Activated T-cell treated with anti-CD3 and anti-CD28 coated beads, Interleukin-2, amount 50 U/mL, for 48 hours (primary cell): ENCODE data around the gene RABGAP1L.
"Not testable (repeated sequence)": the region's sequence is repeated elsewhere in the genome, so short reads cannot be mapped to it uniquely, and the experiment has no call there.

ENCODE experiments used
- DNase-seq, 2 experiments: peaks; one replicate each; pipeline ENCODE4 v3.0.0-alpha.2; 2020

Gene RABGAP1L

GRCh38 chr1:174204697-174205308 is 45.5 kb downstream of the RABGAP1L start:
- peak; percentile 29 to 32 for DNase-seq

DNA sequence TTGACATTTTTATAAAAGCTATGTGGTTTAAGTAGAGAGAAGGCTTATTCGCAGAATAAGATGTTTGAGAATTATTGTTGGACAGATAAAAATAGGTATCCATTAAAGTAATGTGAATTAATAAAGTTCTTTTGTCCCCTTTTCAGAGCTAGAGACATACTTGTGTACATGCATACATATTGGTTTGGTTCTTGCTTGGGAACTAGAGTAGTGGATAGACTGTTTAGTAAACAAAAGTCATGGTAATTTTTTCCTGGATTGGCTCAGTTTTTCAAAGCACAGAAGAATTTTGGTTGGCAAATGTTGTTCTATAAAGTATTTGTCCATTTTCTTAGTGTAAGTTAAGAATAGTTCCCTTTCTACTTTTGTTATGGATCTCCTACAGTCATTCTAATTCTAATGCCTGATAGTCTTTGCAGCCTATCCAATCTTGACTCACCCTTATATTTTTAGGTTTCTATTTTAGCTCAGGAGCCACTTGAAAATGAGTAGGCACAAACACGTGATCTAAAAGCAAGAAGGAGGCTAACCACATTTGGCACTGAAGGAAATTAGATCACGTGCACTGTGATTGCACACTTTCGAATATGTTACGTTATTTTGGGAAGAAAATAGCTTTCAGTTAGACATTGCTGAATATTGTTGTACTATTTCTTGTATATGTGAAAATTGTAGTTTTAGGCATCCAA is 47.0 kb downstream of the RABGAP1L start:
- no peak for DNase-seq

DNA sequence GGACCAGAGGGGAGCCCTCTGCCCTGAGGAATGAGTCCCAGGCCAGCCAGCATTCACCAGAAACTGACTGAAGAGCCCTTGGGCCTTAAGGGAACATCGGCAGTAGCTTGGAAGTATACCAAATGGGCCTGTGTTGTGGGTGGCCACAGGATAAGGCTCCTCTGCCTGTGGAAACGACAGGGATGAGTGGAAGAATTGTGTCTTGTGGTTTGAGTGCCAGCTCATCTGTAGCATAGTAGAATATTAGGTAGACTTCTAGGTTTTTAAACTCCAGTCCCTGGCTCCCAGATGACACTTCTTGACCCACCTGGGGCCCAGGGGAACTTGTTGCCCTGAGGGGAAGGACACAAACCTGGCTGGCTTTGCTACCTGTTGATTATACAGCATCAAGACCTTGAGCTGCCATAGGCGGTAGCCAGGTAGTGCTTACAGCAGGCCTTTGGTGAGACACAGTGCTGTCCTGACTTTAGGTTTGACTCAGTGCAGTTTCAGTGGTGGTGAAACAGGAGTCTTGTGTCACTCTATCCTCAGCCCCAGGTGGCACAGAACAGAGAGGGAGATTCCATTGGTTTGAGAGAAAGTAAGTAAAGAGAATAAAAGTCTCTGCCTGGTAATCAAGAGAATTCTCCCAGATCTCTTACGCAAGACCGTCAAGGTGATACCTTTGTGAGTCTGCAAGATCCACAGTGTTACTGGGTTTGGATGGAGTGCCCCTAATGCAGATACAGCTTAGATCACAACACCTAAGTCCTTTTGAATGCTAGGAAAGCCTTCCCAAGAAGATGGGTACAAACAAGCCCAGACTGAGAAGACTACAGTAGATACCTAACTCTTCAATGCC is 50.2 kb downstream of the RABGAP1L start:
- DNase-seq = peak; percentile 45 to 50

DNA sequence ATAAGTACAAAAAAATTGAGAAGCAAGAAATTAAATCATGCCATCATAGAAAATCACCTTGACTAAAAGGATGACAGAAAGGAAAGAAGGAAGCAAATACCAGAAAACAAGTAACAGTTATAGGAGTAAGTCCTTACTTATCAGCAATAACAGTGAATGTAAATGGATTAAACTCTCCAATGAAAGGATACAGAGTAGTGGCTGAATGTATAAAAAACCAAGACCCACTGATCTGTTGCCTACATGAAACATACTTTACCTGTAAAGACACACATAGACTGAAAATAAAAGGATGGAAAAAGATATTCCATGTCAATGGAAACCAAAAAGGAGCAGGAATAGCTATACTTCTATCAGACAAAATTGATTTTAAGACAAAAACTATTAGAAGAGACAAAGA is 52.2 kb downstream of the RABGAP1L start:
- DNase-seq = no peak

GRCh38 chr1:174215766-174216165 is 56.4 kb downstream of the RABGAP1L start:
- no peak for DNase-seq

DNA sequence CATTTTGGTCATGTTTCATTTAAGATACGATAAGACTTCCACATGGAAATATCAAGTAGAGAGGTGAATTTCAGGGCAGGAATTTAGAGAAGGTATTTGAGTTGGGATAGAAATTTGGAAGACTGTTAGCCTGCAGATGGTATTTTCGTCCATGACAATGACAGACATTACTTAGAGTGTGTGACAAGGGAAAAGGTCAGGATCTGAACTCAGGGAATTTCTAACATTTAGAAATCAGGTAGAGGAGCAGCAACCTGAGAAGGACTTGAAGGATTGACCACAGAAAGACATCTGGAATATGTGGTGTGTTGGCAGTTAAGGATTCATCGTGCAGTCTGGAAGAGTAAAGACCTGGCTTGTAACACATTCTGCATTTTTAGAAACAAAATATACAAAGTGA is 57.9 kb downstream of the RABGAP1L start:
- no peak for DNase-seq

- DNase-seq = no peak
Observed at GRCh38 chr1:174217787-174218574, 58.7 kb downstream of the RABGAP1L start.

DNA sequence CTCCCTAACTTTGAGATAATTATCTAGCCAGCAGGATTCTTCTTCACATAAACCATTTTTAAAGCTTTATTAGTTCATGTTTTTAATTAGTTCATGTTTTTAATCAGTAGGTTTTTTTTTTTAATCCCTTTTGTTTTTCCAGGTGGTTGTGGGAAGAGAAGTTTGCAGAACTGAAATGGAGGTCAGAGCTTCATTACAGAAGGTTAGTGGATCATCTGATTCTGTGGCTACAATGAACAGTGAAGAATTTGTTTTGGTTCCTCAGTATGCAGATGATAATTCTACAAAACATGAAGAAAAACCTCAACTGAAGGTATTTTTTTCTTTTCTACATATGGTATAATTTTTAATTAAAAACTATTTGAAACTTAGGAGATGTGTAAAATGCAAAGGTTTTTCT is 59.7 kb downstream of the RABGAP1L start:
- DNase-seq = no peak

DNA sequence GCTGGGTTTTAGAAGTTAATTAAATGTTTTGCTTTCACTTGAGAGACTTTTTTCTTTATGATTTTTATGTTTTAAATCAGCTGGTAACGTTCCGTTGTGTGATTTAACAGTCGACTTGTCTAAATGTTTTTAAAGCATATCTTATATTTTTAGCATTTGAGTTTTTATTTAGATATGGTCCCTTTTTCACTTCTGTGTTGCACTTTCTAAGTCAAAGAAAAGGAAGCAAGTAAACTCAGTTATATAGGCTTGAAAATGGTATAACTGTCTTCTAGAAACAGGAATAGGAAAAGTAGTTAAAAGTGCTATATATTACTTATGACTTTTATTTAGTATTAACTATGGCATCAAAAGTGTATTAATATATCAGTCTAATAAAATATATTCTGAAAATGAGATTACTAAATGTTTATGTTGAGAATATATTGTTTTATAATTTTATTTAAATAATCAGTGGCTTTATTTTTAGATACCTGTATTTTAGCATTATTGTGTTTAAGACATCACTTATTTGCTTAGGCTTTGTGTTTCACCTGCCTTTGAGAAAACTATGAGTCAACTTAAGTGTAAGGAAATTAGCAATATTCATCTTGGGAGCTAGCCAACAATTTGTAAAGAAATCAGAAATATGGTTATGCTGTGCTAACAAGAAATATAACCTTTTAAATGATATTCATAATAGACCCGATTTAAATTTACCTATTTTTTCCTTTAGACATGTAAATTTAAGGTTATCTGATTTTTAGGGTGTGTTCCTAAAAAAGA is 60.5 kb downstream of the RABGAP1L start:
- DNase-seq = no peak

GRCh38 chr1:174221681-174222080 is 62.4 kb downstream of the RABGAP1L start:
- DNase-seq = no peak

DNA sequence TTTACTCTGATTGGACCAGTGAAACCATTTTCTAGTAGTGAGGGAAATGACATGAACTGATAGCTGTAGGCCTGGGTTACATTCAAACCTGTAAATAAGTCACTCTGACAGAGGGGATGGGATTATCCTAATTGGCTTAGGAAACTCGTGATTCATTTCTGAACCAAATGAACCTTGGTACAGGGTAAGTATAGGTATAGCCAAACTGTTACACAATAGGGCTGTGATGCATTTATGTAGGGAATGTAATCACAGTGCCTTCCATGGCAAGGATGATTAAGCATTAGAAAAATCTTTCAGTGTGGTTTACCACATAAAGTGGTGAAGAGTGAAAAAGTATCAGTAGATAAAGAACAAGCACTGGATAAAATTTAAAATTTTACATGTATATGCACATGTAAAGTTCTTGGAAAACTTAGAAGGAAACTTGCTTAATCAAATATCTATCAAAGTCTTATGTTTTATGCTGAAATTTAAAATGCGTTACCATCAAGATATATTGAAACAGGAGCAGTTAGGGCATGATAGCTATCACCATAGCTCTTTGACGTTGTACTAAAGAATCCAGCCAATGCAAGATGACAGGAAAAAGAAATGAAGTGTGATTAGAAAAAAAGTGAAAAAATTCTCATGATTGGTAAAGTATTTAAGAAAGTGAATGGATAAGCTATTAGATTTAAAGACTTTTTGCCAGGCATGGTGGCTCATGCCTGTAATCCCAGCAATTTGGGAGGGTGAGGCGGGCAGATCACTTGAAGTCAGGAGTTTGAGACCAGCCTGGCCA is 63.0 kb downstream of the RABGAP1L start:
- no peak for DNase-seq

GRCh38 chr1:174224641-174225040 is 65.3 kb downstream of the RABGAP1L start:
- no peak for DNase-seq

GRCh38 chr1:174225499-174226204 is 66.3 kb downstream of the RABGAP1L start:
- no peak for DNase-seq

GRCh38 chr1:174230399-174230798 is 71.1 kb downstream of the RABGAP1L start:
- no peak for DNase-seq

GRCh38 chr1:174232761-174233160 is 73.4 kb downstream of the RABGAP1L start:
- DNase-seq = no peak

DNA sequence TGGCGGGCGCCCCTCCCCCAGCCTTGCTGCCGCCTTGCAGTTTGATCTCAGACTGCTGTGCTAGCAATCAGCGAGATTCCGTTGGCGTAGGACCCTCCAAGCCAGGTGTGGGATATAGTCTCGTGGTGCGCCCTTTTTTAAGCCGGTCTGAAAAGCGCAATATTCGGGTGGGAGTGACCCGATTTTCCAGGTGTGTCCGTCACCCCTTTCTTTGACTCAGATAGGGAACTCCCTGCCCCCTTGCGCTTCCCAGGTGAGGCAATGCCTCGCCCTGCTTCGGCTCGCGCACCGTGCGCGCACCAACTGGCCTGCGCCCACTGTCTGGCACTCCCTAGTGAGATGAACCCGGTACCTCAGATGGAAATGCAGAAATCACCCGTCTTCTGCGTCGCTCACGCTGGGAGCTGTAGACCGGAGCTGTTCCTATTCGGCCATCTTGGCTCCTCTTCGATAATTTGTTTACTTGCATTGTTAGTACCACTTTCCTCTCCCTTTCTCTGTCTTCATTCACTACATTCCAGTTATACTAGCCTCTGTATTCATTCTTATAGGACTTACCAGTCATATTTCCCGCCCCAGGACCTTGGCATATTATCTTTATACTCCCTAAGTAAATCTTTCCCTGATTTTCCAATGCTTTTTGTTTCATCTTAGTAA is 79.7 kb downstream of the RABGAP1L start:
- DNase-seq = not testable (repeated sequence)

DNA sequence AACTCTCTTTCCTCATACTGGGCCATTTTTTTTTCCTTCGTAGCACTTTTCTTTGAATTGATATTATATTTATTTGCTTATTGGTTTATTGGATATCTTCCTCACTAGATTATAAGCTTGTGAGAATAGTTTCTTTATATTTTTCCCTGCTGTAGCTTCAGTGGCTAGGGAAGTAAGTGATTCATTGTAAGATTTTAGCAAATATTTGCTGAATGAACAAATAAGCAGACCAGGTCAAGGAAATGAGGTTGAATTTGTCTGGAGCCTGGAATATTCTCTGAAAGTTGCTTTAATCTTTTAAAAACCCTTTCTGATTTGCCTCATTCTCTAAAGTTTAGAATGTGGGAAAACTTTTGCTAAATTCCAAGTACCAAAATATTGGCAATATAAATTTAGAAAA is 80.2 kb downstream of the RABGAP1L start:
- no peak for DNase-seq

- no peak for DNase-seq
Observed at GRCh38 chr1:174242856-174243255, 83.5 kb downstream of the RABGAP1L start.

DNA sequence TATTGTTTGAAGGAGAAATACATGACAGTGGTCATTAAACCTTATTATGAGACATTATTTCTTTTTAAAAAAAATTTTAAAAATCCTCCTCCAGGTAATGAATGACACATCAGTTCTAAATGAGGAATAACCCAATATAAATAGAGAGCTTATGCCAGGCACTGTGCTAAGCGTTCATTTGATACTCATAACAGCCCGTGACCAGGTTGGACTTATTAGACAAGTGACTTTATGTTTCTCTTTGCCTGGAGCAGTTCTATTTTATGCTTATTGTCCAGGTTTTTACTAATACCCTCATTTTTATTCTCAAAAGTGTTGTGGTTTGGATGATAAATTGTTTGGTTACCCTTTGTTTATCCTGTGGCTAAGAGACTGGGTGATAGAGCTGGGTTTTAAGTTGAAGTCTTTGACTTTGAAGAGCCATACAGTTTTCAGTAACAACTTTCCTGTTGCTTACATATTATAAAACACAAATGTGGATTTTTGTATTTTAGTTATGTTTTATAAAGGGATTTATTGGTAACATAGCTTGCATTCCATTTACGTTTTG is 84.2 kb downstream of the RABGAP1L start:
- DNase-seq = no peak

- no peak for DNase-seq
Observed at GRCh38 chr1:174244017-174244416, 84.7 kb downstream of the RABGAP1L start.
